MM.1S (cell line): Measurements from ENCODE around the gene SPEM2.

Source experiments
- DNase-seq: peaks from one replicate; pipeline ENCODE4 v3.0.0-alpha.2; 2015
- H2AFZ ChIP-seq: fragments of 300-600 bp; sonication (generic); 2 replicates; pipeline ENCODE4 v1.6.0; 2016; ENCODE audit warnings: antibody characterized with exemption, low read length
- H3F3A ChIP-seq: fragments of 300-600 bp; sonication (generic); 2 replicates; pipeline ENCODE4 v1.6.1; 2016; ENCODE audit warnings: mild to moderate bottlenecking, antibody characterized with exemption, low read length, moderate library complexity, mixed read lengths; ENCODE audit not compliant: insufficient read depth
- H3K27ac ChIP-seq: fragments of 300-600 bp; sonication (generic); 2 replicates; pipeline ENCODE4 v1.5.1; 2016; ENCODE audit warnings: mild to moderate bottlenecking, low read length
- H3K27me3 ChIP-seq: fragments of 300-600 bp; sonication (generic); replicated peaks from 2 replicates; pipeline ENCODE4 v1.6.0; 2016; ENCODE audit warnings: low read length; ENCODE audit not compliant: insufficient read depth
- H3K36me3 ChIP-seq: fragments of 300-600 bp; sonication (generic); replicated peaks from 2 replicates; pipeline ENCODE4 v1.6.1; 2016; ENCODE audit warnings: mild to moderate bottlenecking, low read length, mixed read lengths; ENCODE audit not compliant: insufficient read depth
- H3K4me1 ChIP-seq: fragments of 300-600 bp; sonication (generic); 2 replicates; pipeline ENCODE4 v1.6.1; 2016; ENCODE audit warnings: low read length, mixed read lengths
- H3K4me2 ChIP-seq: fragments of 300-600 bp; sonication (generic); 2 replicates; pipeline ENCODE4 v1.6.0; 2016; ENCODE audit warnings: low read depth, low read length
- H3K4me3 ChIP-seq: fragments of 300-600 bp; sonication (generic); 2 replicates; pipeline ENCODE4 v1.5.1; 2016; ENCODE audit warnings: low read length, mixed read lengths
- H3K79me2 ChIP-seq: fragments of 300-600 bp; sonication (generic); 2 replicates; pipeline ENCODE4 v1.6.1; 2016; ENCODE audit warnings: mixed run types, low read length, mixed read lengths
- H3K9ac ChIP-seq: fragments of 300-600 bp; sonication (generic); 2 replicates; pipeline ENCODE4 v1.6.1; 2016; ENCODE audit warnings: low read length, mixed read lengths
- H3K9me2 ChIP-seq: fragments of 300-600 bp; sonication (generic); replicated peaks from 2 replicates; pipeline ENCODE4 v1.6.1; 2016; ENCODE audit warnings: mild to moderate bottlenecking, low read length, mixed read lengths; ENCODE audit not compliant: insufficient read depth
- H3K9me3 ChIP-seq: fragments of 300-600 bp; sonication (generic); replicated peaks from 2 replicates; pipeline ENCODE4 v1.6.1; 2016; ENCODE audit warnings: mild to moderate bottlenecking, low read length, mixed read lengths; ENCODE audit not compliant: insufficient read depth
- H4K20me1 ChIP-seq: fragments of 300-600 bp; sonication (generic); 2 replicates; pipeline ENCODE4 v1.6.1; 2016; ENCODE audit warnings: mild to moderate bottlenecking, low read length, moderate library complexity, mixed read lengths; ENCODE audit not compliant: insufficient read depth
- EZH2 ChIP-seq: fragments of 300-600 bp; sonication (generic); optimal IDR thresholded peaks from 2 replicates; pipeline ENCODE3; 2017; ENCODE audit warnings: low read depth, mild to moderate bottlenecking, antibody characterized with exemption, low read length, mixed read lengths
- EZH2phosphoT487 ChIP-seq: fragments of 300-600 bp; sonication (generic); IDR thresholded peaks from 2 replicates; pipeline ENCODE4 v1.6.1; 2018; ENCODE audit warnings: antibody characterized with exemption, low read length
- TF ChIP-seq, protein P1 (sequence below): fragments of 300-600 bp; sonication (generic); IDR thresholded peaks from 2 replicates; pipeline ENCODE4 v1.5.1; 2016; ENCODE audit warnings: antibody characterized with exemption, low read length, mixed read lengths

The SPEM2 gene

DNA sequence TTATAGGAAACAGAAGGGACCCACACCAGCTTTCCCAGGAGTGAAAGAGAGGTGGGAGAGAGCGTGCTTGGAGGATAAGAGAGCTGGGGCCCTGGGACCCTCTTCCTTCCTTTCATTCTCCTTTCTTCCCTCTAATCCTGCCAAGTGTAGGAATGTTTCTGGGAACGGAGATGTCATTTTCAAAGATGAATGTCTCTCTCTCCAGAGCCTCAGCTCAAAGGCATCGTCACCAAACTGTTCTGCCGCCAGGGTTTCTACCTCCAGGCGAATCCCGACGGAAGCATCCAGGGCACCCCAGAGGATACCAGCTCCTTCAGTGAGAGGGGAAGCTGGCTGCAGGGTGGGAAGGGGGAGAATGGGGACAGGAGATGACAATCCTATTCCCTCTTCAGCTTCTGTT, 15.8 kb downstream of the SPEM2 start:
- Histone ChIP-seq H3K4me3 (no peak overlapping the region), H3K9me3 (no peaks in the 10 kb centered on the region), H3K27ac (no peak overlapping the region), H3K36me3 (no peaks in the 10 kb centered on the region), H4K20me1 (no peaks in the 10 kb centered on the region), H3K4me1 (peaks cover 8% of the 10 kb centered on the region), H3K9ac (no peak overlapping the region), H2AFZ (no peak overlapping the region), H3K4me2 (no peak overlapping the region), H3K27me3 (peaks cover 79% of the 10 kb centered on the region), H3F3A (0 out of 2 replicates have a peak, but pooled peaks cover 4% of the 10 kb centered on the region), H3K79me2 (no peaks in the 10 kb centered on the region), H3K9me2 (no peaks in the 10 kb centered on the region)
- DNase-seq = no peak
- TF ChIP-seq, protein P1, sequence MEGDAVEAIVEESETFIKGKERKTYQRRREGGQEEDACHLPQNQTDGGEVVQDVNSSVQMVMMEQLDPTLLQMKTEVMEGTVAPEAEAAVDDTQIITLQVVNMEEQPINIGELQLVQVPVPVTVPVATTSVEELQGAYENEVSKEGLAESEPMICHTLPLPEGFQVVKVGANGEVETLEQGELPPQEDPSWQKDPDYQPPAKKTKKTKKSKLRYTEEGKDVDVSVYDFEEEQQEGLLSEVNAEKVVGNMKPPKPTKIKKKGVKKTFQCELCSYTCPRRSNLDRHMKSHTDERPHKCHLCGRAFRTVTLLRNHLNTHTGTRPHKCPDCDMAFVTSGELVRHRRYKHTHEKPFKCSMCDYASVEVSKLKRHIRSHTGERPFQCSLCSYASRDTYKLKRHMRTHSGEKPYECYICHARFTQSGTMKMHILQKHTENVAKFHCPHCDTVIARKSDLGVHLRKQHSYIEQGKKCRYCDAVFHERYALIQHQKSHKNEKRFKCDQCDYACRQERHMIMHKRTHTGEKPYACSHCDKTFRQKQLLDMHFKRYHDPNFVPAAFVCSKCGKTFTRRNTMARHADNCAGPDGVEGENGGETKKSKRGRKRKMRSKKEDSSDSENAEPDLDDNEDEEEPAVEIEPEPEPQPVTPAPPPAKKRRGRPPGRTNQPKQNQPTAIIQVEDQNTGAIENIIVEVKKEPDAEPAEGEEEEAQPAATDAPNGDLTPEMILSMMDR = no peak
- no peak for TF ChIP-seq EZH2phosphoT487
- no peak for TF ChIP-seq EZH2

DNA sequence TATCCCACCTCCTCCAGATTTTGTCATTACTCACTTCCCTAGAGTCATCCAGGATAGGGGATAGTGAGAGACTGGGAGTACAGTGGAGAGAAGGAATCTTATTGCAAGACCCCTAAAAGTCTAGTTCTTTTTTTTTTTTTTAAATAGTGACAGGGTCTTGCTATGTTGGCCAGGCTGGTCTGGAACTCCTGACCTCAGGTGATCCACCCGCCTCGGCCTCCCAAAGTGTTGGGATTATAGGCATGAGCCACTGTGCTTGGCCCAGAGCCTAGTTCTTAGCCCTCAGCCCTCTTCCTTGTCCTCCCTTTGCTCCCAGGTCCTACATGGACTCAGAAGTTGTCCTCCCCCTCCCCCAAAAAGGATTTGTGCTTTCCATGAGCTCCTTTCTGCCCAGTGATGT, 16.7 kb downstream of the SPEM2 start:
- Histone ChIP-seq H3K4me3 (no peak overlapping the region), H3K9me2 (no peaks in the 10 kb centered on the region), H3K27me3 (peaks cover 88% of the 10 kb centered on the region), H3K36me3 (no peaks in the 10 kb centered on the region), H3K4me2 (no peak overlapping the region), H3K27ac (no peak overlapping the region), H3K9me3 (no peaks in the 10 kb centered on the region), H4K20me1 (no peaks in the 10 kb centered on the region), H2AFZ (no peak overlapping the region), H3K9ac (no peak overlapping the region), H3K79me2 (no peaks in the 10 kb centered on the region), H3K4me1 (peaks cover 2% of the 10 kb centered on the region; the same call in 1 of the 2 replicates), H3F3A (no peaks in the 10 kb centered on the region)
- no peak for DNase-seq
- TF ChIP-seq EZH2phosphoT487 (no peak), EZH2 (no peak)
- TF ChIP-seq, protein P1 = no peak

DNA sequence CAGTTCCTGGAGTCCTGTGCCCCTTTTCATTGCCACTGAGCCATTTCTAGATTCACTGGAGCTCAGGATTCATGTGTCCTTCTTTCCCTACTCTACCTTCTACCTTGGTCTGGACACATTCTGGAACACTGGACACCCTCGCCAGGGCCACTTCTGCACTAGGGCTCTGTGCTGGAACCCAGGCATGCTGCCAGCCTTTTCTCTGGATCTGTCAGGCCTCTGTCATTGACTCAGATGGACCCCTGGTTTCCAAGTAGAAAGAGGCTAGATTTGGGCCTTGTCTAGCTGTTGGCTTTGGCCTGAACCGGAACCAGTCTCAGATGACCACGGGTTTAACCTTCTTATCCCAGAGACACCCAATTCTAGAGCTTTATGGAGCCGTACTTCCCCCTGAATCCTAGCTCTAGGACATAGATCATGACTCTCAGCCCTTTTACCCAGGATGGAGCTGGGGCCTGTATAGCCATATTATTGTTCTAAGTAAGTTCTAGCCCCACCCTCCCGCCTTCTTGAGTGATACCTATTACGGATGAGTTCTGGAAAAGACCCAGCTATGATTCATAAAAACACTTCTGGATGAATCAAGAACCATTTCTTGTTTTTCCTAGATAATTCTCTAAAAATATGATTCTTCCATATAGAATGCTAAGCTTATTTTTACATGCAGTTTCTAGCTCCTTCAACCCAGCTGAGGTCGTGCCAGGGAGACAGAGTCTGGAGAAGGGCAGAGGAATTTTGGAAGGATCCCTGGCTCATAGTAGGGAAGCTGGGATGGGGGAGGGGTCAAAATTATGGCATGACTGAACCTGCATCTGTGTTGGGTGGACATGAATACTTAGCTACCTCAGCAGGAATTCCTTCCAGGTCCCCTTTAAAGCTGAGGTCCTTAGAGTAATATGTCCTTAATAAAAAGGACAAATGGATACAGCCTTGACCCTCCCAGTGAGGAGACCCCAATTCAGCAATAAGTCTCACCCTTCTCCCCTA, 18.4 kb downstream of the SPEM2 start:
- peaks cover 94% of the 10 kb centered on the region for H3K27me3 ChIP-seq
- no peaks in the 10 kb centered on the region for H3F3A ChIP-seq
- no peak overlapping the region for H3K4me3 ChIP-seq
- no peaks in the 10 kb centered on the region for H3K79me2 ChIP-seq
- no peak for DNase-seq
- TF ChIP-seq EZH2 (no peak), EZH2phosphoT487 (no peak)
- TF ChIP-seq, protein P1 = no peak
- H3K36me3 ChIP-seq = no peaks in the 10 kb centered on the region
- no peak overlapping the region for H3K9ac ChIP-seq
- H3K9me2 ChIP-seq = no peaks in the 10 kb centered on the region
- no peak overlapping the region for H3K4me2 ChIP-seq
- H4K20me1 ChIP-seq = no peaks in the 10 kb centered on the region
- H3K9me3 ChIP-seq = no peaks in the 10 kb centered on the region
- H3K27ac ChIP-seq = no peak overlapping the region
- no peak overlapping the region for H2AFZ ChIP-seq
- no peaks in the 10 kb centered on the region for H3K4me1 ChIP-seq
